Stimulated activated CD4-positive, alpha-beta T cell treated with anti-CD3 and anti-CD28 coated beads, TNF-alpha, amount 100 ng/mL, for 48 hours (primary cell): ENCODE results near the gene KRTAP5-1.
A peak's percentile ranks its signal among the peaks of the same experiment; 100 is the strongest.

Source experiments
- DNase-seq, 3 donors: peaks; one replicate each; pipeline ENCODE4 v3.0.0-alpha.2; 2020; ENCODE audit warnings: low read depth in 3 of 3

Gene KRTAP5-1

GRCh38 chr11:1572197-1573076, 12.6 kb downstream of the KRTAP5-1 start, which contains the start of gene DUSP8:
Gene DUSP8, minus strand, starts transcription at chr11:1572271. Its CDS starts 6,445 bp downstream, at chr11:1565826.
- DNase-seq = peak; percentile 78 to 91 (median 81)

GRCh38 chr11:1571760-1572196, 13.3 kb downstream of the KRTAP5-1 start:
- no peak for DNase-seq

DNA sequence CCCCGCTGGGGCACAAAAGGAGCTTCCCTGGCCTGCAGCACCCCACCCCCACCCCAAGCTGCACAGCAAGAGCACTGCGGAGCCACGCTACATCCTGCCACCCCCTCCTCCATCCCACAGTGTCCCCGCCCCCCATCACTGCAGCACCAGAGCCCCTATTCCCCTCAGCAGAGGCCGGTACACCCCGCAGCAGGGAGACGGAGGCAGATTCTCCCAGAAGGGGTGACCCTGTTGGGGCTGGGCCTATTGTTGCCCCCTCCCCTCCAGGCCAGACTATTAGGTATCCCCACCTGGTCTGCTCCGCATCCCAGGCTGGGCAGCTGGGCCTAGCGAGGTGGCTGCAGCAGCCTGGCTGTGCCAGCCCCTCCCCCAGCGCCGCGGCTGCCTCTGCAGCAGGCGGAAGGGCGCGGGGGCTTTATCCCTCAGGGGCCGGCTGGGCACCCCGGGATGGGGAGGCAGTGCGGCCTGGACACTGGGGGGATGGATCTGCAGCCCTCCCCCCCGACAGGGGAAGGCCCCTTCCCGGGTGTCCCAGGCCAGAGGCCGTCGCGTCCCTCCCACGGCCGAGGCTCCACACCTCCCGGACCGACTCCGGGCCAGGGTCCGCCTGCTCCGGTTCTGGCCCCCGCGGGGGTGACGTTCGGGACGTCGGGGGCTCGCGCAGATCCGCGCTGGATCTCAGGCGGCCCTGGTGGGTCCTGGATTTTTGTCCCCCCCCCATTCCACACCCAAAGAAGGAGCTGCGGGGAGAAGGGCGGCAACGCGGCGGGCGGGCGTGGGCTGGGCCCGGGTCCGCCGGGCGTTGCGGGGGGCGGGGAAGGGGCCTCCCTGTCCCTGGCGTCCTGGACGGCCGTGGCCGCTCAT, 14.0 kb downstream of the KRTAP5-1 start:
- DNase-seq = no peak

DNA sequence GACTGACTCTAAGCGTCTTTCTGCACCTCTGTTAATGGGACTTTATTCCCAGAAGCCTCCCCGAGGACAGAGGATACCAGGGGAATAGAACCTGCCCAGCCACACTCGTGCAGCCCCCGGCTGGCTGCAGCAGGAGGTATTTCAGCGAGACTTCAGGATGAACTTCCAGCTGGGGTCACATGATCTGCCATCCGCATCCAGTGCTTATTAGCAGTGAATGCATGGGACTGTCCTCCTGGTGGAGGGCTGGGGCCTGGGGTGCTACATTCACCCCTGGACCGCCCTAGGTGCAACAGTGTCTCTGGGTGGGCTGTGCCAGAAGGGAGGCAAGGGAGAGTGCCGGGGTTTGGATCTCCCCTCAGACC, 14.6 kb downstream of the KRTAP5-1 start:
- no peak for DNase-seq

GRCh38 chr11:1570001-1570453, 15.1 kb downstream of the KRTAP5-1 start:
- DNase-seq = no peak

DNA sequence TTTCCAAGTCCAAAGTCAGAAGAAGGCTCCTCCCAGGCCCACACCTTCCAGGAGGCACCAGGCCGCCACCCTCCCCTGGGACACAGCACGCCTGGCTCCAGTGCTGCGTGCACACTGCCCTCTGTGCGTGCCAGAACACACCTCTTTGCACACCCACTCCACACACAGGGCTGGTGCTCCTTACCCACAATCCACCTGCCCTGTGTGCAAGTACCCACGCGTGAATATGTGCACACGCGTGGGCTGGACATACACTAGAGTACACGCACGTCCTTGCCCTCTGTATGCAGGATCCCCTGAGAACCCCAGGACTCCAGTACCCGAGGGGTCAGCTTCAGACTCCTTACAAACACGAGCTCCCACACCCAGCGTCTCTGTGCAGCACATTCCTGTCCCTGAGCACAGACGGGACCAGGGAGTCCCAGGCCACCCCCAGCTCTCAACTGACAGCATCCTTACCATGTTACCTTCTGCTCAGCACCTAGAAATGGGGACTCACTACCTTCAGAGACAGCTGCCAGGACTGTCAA, 15.8 kb downstream of the KRTAP5-1 start:
- DNase-seq = no peak

DNA sequence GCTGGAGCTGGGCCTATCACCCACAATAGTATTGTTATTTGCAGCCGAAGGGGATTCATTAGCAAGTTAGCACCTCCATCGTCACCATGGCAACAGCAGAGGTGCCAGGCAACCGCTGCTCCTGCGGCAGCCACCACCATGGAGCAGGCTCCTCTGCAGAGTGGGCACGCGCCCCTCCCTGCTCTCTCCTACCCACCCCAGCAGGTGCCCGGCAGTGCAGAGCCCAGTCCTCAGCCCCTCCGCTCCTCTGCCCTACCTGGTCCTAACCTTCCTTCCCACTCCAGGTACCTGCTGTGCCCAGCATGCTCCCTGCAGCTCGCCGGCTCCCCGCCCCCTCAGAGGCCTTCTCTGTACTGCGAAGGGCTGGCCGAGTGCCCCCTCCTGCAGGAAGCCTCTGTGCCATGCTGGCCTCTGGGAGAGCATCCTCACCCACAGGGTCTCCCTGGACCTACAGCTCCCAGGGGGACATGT, 16.6 kb downstream of the KRTAP5-1 start:
- DNase-seq = no peak

DNA sequence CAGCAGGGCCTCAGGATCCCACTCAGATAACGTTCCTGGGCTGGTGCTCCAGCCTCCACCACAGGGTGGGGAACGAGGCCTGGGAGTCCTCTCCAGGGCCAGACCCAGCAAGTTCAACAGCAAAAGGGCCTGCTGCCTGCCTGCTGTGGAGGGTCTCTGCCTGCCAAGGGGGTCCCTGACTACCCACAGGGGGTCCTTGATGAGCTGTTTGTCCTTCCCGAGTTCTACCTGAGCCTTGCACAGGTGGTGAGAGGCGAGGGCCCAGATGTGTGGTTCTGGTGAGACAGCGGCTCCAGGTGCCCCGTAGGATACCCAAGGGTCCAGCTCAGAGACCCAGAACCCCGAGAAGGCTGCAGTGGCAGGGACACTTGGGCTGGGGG, 17.4 kb downstream of the KRTAP5-1 start:
- DNase-seq = no peak

GRCh38 chr11:1567052-1567720, 17.9 kb downstream of the KRTAP5-1 start:
- DNase-seq = no peak

- no peak for DNase-seq
Measured at GRCh38 chr11:1566381-1567051, 18.6 kb downstream of the KRTAP5-1 start.

GRCh38 chr11:1565904-1566247, 19.2 kb downstream of the KRTAP5-1 start:
- DNase-seq = no peak

DNA sequence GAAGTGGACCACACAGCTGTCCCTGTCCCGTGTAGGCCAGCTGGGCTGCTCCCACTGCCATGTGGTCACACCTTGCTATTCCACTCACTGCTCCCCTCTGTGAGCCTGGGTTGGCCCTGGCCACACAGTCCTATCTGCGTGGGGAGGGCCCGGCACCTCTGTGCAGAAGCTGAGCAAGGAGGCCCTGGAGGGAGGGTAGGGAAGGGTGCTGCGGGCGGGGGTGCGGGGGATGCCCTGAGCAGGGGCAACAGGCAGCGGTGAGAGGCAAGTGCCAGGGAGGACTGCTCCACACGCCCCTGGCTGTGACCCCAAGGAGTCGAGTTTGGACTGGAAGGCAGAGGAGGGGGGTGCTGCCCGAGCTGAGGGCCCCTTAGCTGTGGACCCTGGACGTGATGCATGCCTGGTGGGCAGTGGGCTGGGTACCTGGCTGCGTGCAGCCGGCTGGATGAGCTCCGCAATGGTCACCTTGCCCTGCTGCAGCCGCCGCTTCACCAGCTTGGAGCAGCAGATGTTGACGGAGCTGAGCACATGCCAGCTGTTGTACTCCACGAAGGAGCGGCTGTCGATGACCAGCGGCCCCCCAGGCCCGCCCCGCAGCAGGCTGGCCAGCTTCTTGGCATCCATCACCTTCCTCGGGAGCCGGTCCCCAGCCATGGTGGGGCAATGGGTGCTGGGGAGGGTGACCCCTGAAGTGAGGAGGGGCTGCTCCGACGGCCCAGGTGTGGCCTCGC, 19.7 kb downstream of the KRTAP5-1 start:
- no peak for DNase-seq

DNA sequence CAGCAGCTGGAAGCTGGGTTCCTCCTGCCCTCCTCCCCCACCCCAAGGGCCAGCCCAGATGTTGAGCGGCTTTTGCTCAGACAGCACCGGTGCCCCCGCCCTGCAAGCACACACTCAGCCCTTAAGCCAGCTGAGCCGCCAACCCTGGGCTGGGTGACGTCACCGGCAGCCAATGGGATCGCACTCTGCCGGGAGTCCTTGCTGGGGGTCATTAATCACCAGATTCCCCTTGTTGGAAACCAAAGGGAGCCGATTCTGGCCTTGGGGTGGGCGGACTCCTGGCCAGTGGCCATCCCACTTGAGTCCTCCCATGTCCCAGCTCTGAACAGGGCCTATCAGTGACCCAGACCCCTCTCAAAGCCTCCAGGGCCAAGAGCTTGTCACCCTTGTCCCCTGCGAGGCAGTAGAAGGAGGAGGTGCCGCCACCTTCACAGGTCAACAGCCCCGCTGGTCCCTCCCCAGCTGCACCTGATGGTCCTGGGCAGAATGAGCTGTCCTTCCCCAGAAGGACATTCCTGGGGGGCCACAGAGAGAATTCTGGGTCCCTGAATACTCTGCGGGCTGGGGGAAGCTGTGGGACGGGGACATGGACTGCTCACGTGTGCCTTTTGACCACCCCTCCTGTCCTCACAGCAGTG, 20.4 kb downstream of the KRTAP5-1 start:
- no peak for DNase-seq

DNA sequence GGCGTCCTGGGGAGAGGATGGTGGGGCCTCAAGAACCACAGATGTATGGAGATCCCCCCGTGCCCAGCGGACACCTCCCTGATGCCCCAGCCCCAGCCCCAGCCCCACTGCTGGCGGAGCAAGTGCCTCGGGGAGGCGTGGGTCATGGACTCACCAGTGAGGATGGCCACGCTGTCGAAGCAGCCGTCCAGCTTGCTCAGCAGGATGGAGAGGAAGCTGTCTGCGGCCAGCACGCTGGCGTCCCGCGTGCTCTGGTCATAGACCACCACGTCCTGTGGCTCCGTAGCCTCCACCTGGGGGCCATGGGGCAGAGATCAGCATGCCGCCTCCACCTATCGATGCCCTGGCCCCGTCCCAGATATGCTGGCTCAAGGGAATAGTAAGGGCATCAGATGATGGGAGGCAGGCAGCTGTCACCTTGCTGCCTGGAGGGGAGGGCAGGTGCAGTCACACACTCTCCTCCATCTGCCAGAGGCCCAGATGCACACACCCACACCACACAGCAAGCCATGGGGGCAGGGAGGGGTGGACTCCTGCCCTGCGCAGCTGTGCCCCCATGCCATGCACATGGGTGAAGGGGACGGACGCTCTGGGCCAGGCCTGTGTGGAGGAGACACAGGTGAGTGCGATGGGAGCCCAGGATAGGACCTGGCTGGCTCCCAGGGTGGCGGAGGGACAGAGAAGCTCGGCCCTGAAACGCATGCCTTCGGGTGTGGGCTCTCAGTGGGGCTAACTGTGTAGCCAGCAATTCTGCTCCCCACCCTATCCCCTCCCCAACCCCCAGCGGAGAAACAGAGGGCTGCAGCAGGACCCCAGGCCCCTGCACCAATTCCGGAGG, 21.2 kb downstream of the KRTAP5-1 start:
- no peak for DNase-seq

GRCh38 chr11:1563149-1563638, 21.9 kb downstream of the KRTAP5-1 start:
- DNase-seq = no peak

GRCh38 chr11:1562469-1563148, 22.5 kb downstream of the KRTAP5-1 start:
- DNase-seq = no peak

DNA sequence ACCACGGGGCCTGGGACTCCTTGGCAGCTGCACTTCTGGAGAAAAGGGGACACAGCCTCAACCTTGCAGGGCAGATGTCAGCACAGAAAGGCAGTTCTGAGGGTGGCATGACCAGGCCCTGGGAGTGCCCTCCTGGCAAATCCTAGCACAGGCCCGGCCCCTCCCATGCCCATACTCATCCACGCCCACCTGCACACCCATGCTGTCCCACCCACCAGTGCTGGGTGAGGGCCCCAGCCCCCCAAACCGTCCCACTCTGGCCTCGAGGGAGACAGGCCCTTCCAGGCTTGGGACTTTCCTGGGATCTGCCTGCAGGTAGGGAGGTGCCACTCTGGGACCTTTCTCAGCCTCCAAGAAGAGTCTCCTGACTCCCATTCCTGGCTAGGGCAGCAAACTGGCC, 23.1 kb downstream of the KRTAP5-1 start:
- DNase-seq = no peak

- no peak for DNase-seq
Measured at GRCh38 chr11:1561266-1561665, 23.8 kb downstream of the KRTAP5-1 start.
